HEK293 (cell line): ENCODE data around the gene TH.
A peak's percentile ranks its signal among the peaks of the same experiment; 100 is the strongest.

Experiments used
- CTCF ChIA-PET: fragments of 350-600 bp; formaldehyde crosslinking; extraction: SDS; loops from one replicate; lab custom pipeline; 2021; ENCODE audit warnings: antibody characterized with exemption; lab: Yijun Ruan, JAX
- POLR2A ChIA-PET: fragments of 300-600 bp; formaldehyde crosslinking; extraction: SDS; loops from one replicate; lab custom pipeline; 2020; ENCODE audit warnings: antibody characterized with exemption, inconsistent platforms; lab: Yijun Ruan, JAX
- H3K27ac ChIP-seq: fragments of 200-500 bp; sonication (Bioruptor generic); 2 replicates; pipeline ENCODE4 v1.5.1; 2014; ENCODE audit warnings: low read depth, low read length, control low read depth, inconsistent platforms; ENCODE audit errors: extremely low read depth
- H3K36me3 ChIP-seq, 2 experiments: fragments of 200-500 bp in 1 of 2; sonication (Bioruptor generic) in 1 of 2; 1 replicate in 1 of 2; 2 replicates in 1 of 2; pipeline ENCODE4 v1.5.1; 2014 to 2017; ENCODE audit warnings: inconsistent platforms in 2 of 2, low read length in 2 of 2; ENCODE audit not compliant: control insufficient read depth in 2 of 2, insufficient read depth in 1 of 2
- H3K4me1 ChIP-seq: fragments of 200-500 bp; sonication (Bioruptor generic); 2 replicates; pipeline ENCODE4 v1.5.1; 2014; ENCODE audit warnings: mild to moderate bottlenecking, low read length, inconsistent platforms; ENCODE audit not compliant: control insufficient read depth, insufficient read depth
- H3K4me3 ChIP-seq: 2 replicates; pipeline ENCODE4 v1.5.1; 2011; ENCODE audit warnings: low read depth, mild to moderate bottlenecking, control low read depth, low read length, moderate library complexity
- H3K9me3 ChIP-seq: fragments of 200-500 bp; sonication (Bioruptor generic); 2 replicates; pipeline ENCODE4 v1.5.1; 2014; ENCODE audit warnings: low read depth, low read length, inconsistent platforms; ENCODE audit not compliant: control insufficient read depth, insufficient read depth
- ATF2 ChIP-seq: fragments of 450-650 bp; formaldehyde crosslinking; IDR thresholded peaks from 2 replicates; pipeline ENCODE4 v1.5.1; 2016; ENCODE audit warnings: missing biosample characterization, missing genetic modification characterization, low read depth
- GFI1B ChIP-seq: fragments of 450-650 bp; formaldehyde crosslinking; IDR thresholded peaks from 2 replicates; pipeline ENCODE4 v1.5.1; 2016; ENCODE audit warnings: missing biosample characterization, missing genetic modification characterization
- KLF7 ChIP-seq: fragments of 450-650 bp; formaldehyde crosslinking; IDR thresholded peaks from 2 replicates; pipeline ENCODE4 v1.5.1; 2016; ENCODE audit warnings: missing biosample characterization, missing genetic modification characterization, borderline replicate concordance
- PRDM4 ChIP-seq: fragments of 450-650 bp; formaldehyde crosslinking; IDR thresholded peaks from 2 replicates; pipeline ENCODE4 v1.5.1; 2017; ENCODE audit warnings: missing biosample characterization, missing genetic modification characterization
- SCRT1 ChIP-seq: fragments of 450-650 bp; formaldehyde crosslinking; IDR thresholded peaks from 2 replicates; pipeline ENCODE4 v1.5.1; 2016; ENCODE audit warnings: missing biosample characterization, missing genetic modification characterization, borderline replicate concordance
- SCRT2 ChIP-seq: fragments of 450-650 bp; formaldehyde crosslinking; IDR thresholded peaks from 2 replicates; pipeline ENCODE4 v1.5.1; 2016; ENCODE audit warnings: missing biosample characterization, missing genetic modification characterization
- ZBTB11 ChIP-seq: fragments of 450-650 bp; formaldehyde crosslinking; conservative IDR thresholded peaks from 2 replicates; pipeline ENCODE4 v1.5.1; 2016; ENCODE audit warnings: low read depth, missing biosample characterization, missing genetic modification characterization
- ZBTB48 ChIP-seq: fragments of 450-650 bp; formaldehyde crosslinking; IDR thresholded peaks from 2 replicates; pipeline ENCODE4 v1.5.1; 2016; ENCODE audit warnings: missing biosample characterization, missing genetic modification characterization
- ZBTB8A ChIP-seq: fragments of 450-650 bp; formaldehyde crosslinking; IDR thresholded peaks from 2 replicates; pipeline ENCODE4 v1.5.1; 2016; ENCODE audit warnings: missing biosample characterization, missing genetic modification characterization
- ZFHX2 ChIP-seq: fragments of 450-650 bp; formaldehyde crosslinking; conservative IDR thresholded peaks from 2 replicates; pipeline ENCODE4 v1.5.1; 2016; ENCODE audit warnings: missing biosample characterization, missing genetic modification characterization
- ZNF133 ChIP-seq: fragments of 450-650 bp; formaldehyde crosslinking; IDR thresholded peaks from 2 replicates; pipeline ENCODE4 v1.5.1; 2016; ENCODE audit warnings: missing biosample characterization, missing genetic modification characterization
- ZNF18 ChIP-seq: fragments of 450-650 bp; formaldehyde crosslinking; IDR thresholded peaks from 2 replicates; pipeline ENCODE4 v1.5.1; 2016; ENCODE audit warnings: missing biosample characterization, missing genetic modification characterization
- ZNF26 ChIP-seq: fragments of 450-650 bp; formaldehyde crosslinking; IDR thresholded peaks from 2 replicates; pipeline ENCODE4 v1.5.1; 2016; ENCODE audit warnings: missing biosample characterization, missing genetic modification characterization
- ZNF404 ChIP-seq: fragments of 450-650 bp; formaldehyde crosslinking; IDR thresholded peaks from 2 replicates; pipeline ENCODE4 v1.5.1; 2017; ENCODE audit warnings: missing biosample characterization, missing genetic modification characterization
- ZNF423 ChIP-seq: fragments of 450-650 bp; formaldehyde crosslinking; IDR thresholded peaks from 2 replicates; pipeline ENCODE4 v1.5.1; 2016; ENCODE audit warnings: missing biosample characterization, missing genetic modification characterization
- ZNF501 ChIP-seq: fragments of 450-650 bp; formaldehyde crosslinking; IDR thresholded peaks from 2 replicates; pipeline ENCODE4 v1.5.1; 2016; ENCODE audit warnings: missing biosample characterization, missing genetic modification characterization
- ZNF692 ChIP-seq: fragments of 450-650 bp; formaldehyde crosslinking; IDR thresholded peaks from 2 replicates; pipeline ENCODE4 v1.5.1; 2016; ENCODE audit warnings: missing biosample characterization, missing genetic modification characterization
- ZNF707 ChIP-seq: fragments of 450-650 bp; formaldehyde crosslinking; IDR thresholded peaks from 2 replicates; pipeline ENCODE4 v1.5.1; 2016; ENCODE audit warnings: missing biosample characterization, missing genetic modification characterization
- ZNF76 ChIP-seq: fragments of 450-650 bp; formaldehyde crosslinking; IDR thresholded peaks from 2 replicates; pipeline ENCODE4; 2016; ENCODE audit warnings: low read depth, missing biosample characterization, missing genetic modification characterization, borderline replicate concordance
- ZSCAN18 ChIP-seq: fragments of 450-650 bp; formaldehyde crosslinking; IDR thresholded peaks from 2 replicates; pipeline ENCODE4 v1.5.1; 2016; ENCODE audit warnings: missing biosample characterization, missing genetic modification characterization

Gene TH

GRCh38 chr11:2209370-2209801, 37.8 kb upstream of the TH start (continued):
- TF ChIP-seq PRDM4 (no peak), KLF7 (no peak), ZBTB8A (no peak)
- TF ChIP-seq, all 188 proteins: peak for 0

- Histone ChIP-seq H3K27ac (no peak overlapping the region), H3K36me3 (no peaks in the 10 kb centered on the region), H3K9me3 (no peaks in the 10 kb centered on the region), H3K4me3 (no peak overlapping the region), H3K4me1 (no peaks in the 10 kb centered on the region)
- CTCF ChIA-PET = interaction anchor here (0.7 to 1.7 kb wide), 2 partner anchors 52 to 212 kb away, joined by 3 to 9 read pairs; no protein-coding TSS in a partner anchor
- TF ChIP-seq ZNF423 (tag by site-specific recombination) = no peak
- no peak for TF ChIP-seq ZNF404 (tag by site-specific recombination)
- no peak for TF ChIP-seq ZNF76 (tag by site-specific recombination)
- no peak for TF ChIP-seq ZNF26
- TF ChIP-seq ZNF18 = no peak
- TF ChIP-seq SCRT2 = peak; percentile 75
- TF ChIP-seq ZNF501 = no peak
- no peak for TF ChIP-seq ZNF707 (tag by site-specific recombination)
- no peak for TF ChIP-seq ATF2 (tag by site-specific recombination)
- TF ChIP-seq SCRT1 = 0 out of 2 replicates have a peak, but pooled peaks have one; percentile 19
- no peak for TF ChIP-seq ZSCAN18 (tag by site-specific recombination)
- TF ChIP-seq ZNF133 (tag by site-specific recombination) = no peak
- TF ChIP-seq ZNF692 (tag by site-specific recombination) = no peak
- TF ChIP-seq GFI1B (tag by site-specific recombination) = no peak
- no peak for TF ChIP-seq ZBTB11
- TF ChIP-seq ZFHX2 (tag by site-specific recombination) = no peak
- TF ChIP-seq ZBTB48 (tag by site-specific recombination) = no peak
- POLR2A ChIA-PET = no interaction called here
Observed at GRCh38 chr11:2208691-2209369, 37.2 kb upstream of the TH start.
